Uterine smooth muscle cell (primary cell): ENCODE measurements around the gene OCEL1. TPM values are rescaled to one million over a fixed set of nuclear protein-coding genes. Genes with fewer than 3 reads are reported as not detected.

Source experiments
- total RNA-seq: library from RNA; depleted of rRNA; stranded (reverse); fragments of >200 nt; gene quantifications from 2 replicates; pipeline ENCODE4 v1.2.3, GENCODE V29; 2014

The OCEL1 gene, protein sequence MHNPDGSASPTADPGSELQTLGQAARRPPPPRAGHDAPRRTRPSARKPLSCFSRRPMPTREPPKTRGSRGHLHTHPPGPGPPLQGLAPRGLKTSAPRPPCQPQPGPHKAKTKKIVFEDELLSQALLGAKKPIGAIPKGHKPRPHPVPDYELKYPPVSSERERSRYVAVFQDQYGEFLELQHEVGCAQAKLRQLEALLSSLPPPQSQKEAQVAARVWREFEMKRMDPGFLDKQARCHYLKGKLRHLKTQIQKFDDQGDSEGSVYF
- 1.8 and 5.0 TPM in 2 replicates for total RNA-seq

DNA sequence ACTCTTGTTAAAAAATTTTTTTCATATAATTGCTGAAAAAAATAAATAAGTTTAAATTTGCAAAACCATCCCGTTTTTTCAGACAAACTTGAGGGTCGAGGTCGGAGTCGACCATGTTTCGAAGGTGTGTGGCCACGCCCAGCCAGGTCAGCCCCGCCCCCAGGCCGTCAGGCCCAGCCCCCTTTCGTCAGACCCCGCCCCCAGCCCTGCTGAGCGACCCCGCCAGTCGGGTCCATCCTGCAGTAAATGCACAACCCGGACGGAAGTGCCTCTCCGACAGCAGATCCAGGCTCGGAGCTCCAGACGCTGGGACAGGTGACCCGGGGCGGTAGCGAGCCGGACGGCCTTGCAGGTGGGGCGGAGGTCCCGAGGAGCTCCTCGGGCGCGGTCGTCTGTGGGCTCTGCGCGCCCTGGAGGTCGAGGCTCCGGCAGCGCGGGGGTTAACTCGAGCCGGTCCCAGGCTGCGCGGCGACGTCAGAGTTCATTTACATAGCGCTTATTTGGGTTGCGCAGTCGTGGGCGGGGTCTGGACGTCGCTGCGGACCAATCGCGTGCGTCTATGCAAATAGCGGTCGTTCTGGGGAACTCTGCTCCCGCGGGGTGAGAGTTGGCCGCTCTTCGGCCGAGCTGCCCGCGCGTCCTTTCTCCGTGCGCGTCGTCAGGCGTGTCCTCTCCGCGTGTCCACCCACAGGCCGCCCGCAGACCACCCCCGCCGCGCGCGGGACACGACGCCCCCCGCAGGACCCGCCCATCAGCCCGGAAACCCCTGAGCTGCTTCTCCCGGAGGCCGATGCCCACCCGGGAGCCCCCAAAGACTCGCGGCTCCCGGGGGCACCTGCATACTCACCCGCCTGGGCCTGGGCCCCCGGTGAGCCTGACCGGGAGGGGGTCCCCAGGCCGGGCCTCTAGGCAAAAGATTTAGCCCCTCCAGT is at the start of gene OCEL1:
OCEL1 (plus strand) TSS at position 225 of the 932 bp plus-strand sequence; CDS start at position 247, 22 bp downstream.

GRCh38 chr19:17215127-17215971 is 10.7 kb upstream of the OCEL1 start, which contains the start of gene USE1:
TSS of gene USE1 (plus strand) at chr19:17215357. CDS start at chr19:17215406, 49 bp downstream.

DNA sequence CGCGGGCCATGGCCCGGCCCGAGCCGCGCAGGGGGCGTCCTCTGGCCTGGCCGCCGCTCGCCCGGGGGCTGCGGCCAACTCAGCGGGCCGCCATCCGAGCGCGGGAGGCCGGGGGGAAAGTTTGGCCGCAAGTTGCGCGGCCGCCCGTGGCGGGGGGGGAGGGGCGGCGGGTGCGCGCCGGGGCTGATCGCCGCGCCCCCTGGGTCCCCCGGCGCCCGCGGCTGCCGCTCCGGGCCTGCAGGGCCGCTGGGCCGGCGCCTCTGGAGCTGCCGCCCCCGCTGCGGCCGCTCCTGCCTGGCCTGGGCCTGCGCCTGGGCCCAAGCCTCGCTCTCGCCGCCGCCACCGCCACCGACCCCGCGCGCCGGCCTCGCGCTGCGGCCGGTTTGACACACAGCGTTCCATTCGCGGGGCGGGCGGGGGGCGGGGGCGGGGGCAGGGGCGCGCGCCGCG is 19.5 kb downstream of the OCEL1 start, which contains the start of gene NR2F6:
NR2F6 (minus strand) TSS at position 385 of the 450 bp plus-strand sequence. CDS start 699 bp downstream, outside the sequence.

GRCh38 chr19:17264641-17264979 is 38.6 kb downstream of the OCEL1 start, which contains the start of gene USHBP1:
TSS of gene USHBP1 (minus strand) at chr19:17264745. CDS start at chr19:17264299, 446 bp downstream.

DNA sequence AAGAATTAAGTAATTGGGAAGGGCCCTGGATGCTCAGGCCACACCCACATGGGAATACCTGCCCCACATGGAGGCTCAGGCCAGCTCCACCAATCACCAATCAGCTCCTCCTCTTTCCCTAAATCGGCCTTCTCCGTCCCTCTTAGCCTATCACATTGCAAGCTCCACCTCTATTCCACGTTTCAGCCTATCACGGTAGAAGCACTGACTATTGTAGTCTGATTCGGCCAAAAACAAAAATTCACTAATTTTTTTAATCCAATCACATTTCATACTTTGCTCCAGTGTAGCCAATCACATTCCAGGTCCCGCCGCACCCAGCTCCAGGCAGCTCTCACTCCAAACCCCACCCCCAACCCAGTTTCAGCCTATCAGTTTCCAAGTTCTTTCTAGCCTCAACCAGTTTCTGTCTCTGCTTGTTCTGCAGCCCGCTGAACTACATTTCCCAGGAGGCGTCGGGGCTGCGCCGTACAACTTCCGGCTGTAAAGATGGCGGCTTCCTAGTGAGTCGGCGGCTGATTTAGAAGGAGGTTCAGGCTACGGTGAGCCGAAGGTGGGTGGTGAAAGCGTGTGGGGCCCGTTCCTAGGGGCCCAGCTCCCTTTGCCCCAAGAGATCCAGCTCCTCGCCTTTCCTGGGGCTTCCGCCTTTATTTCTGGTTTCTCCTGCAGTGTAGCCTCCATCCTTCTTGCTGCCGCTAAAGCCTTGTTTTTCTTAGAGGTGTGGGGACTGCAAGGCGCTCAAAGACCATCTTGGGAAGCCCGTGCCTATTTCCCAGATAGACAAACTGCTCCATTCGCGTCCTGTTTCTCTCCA is 41.2 kb downstream of the OCEL1 start, which contains the start of gene BABAM1:
BABAM1 (plus strand) TSS at position 469 of the 814 bp plus-strand sequence. CDS start 1,364 bp downstream, outside the sequence.

Other genes with a start within 250 kb of the OCEL1 start
- 0.66 and 1.5 TPM in 2 replicates for gene CPAMD8, start 199.4 kb upstream of the OCEL1 start, total RNA-seq
- gene HAUS8, start 150.8 kb upstream of the OCEL1 start, total RNA-seq: 2.7 and 7.6 TPM in 2 replicates
- gene MYO9B, start 150.4 kb upstream of the OCEL1 start, total RNA-seq: 76.7 and 80.3 TPM in 2 replicates
- 20.7 and 35.5 TPM in 2 replicates for gene USE1, start 10.9 kb upstream of the OCEL1 start, total RNA-seq
- gene NR2F6, start 19.7 kb downstream of the OCEL1 start, total RNA-seq: 48.8 and 51.2 TPM in 2 replicates
- under 0.01 TPM in 1 of 2 replicates, not detected in the other for gene USHBP1, start 38.5 kb downstream of the OCEL1 start, total RNA-seq
- gene BABAM1, start 41.2 kb downstream of the OCEL1 start, total RNA-seq: 80.6 and 96.4 TPM in 2 replicates
- gene ANKLE1, start 55.7 kb downstream of the OCEL1 start, total RNA-seq: 0.44 and 1.00 TPM in 2 replicates
- 10.8 and 20.4 TPM in 2 replicates for gene ABHD8, start 77.2 kb downstream of the OCEL1 start, total RNA-seq
- 33.4 and 35.2 TPM in 2 replicates for gene MRPL34, start 79.6 kb downstream of the OCEL1 start, total RNA-seq
- gene DDA1, start 83.3 kb downstream of the OCEL1 start, total RNA-seq: 16.2 and 25.8 TPM in 2 replicates
- gene ANO8, start 108.6 kb downstream of the OCEL1 start, total RNA-seq: 5.4 and 6.3 TPM in 2 replicates
- 16.9 and 27.0 TPM in 2 replicates for gene GTPBP3, start 111.3 kb downstream of the OCEL1 start, total RNA-seq
- gene PLVAP, start 151.1 kb downstream of the OCEL1 start, total RNA-seq: 0.22 and 0.50 TPM in 2 replicates
- not detected in 2 replicates for gene CCDC194, start 168.0 kb downstream of the OCEL1 start, total RNA-seq
- gene BST2, start 179.4 kb downstream of the OCEL1 start, total RNA-seq: 0.77 and 2.1 TPM in 2 replicates
- gene MVB12A, start 193.8 kb downstream of the OCEL1 start, total RNA-seq: 36.7 and 38.1 TPM in 2 replicates
- 0.25 TPM in 1 of 2 replicates, not detected in the other for gene TMEM221, start 222.4 kb downstream of the OCEL1 start, total RNA-seq
- gene NXNL1, start 234.7 kb downstream of the OCEL1 start, total RNA-seq: not detected in 2 replicates
- gene SLC27A1, start 244.3 kb downstream of the OCEL1 start, total RNA-seq: 15.6 and 41.9 TPM in 2 replicates